SJSA1 (cell line): ENCODE data around the gene CPT1B. TPM values are rescaled to one million over a fixed set of nuclear protein-coding genes. Genes with fewer than 3 reads are reported as not detected.

Experiments
- DNase-seq, 2 experiments: peaks; one replicate each; pipeline ENCODE4 v3.0.0-alpha.2; 2015 to 2020; ENCODE audit warnings: low spot score in 2 of 2, low read depth in 1 of 2
- H3K27ac ChIP-seq: fragments of 250-450 bp; sonication (Bioruptor Pico); 2 replicates; pipeline ENCODE4 v1.5.1; 2020; ENCODE audit warnings: mild to moderate bottlenecking, moderate library complexity
- H3K27me3 ChIP-seq: fragments of 250-450 bp; sonication (Bioruptor Pico); replicated peaks from 2 replicates; pipeline ENCODE4 v1.5.1; 2020; ENCODE audit warnings: mild to moderate bottlenecking, moderate library complexity
- H3K36me3 ChIP-seq: fragments of 250-450 bp; sonication (Bioruptor Pico); 2 replicates; pipeline ENCODE4 v1.5.1; 2020; ENCODE audit warnings: mild to moderate bottlenecking
- H3K4me1 ChIP-seq: fragments of 250-450 bp; sonication (Bioruptor Pico); replicated peaks from 2 replicates; pipeline ENCODE4 v1.6.1; 2021; ENCODE audit warnings: mild to moderate bottlenecking
- H3K4me3 ChIP-seq: fragments of 250-450 bp; sonication (Bioruptor Pico); 2 replicates; pipeline ENCODE4 v1.5.1; 2020; ENCODE audit warnings: mild to moderate bottlenecking
- H3K9me3 ChIP-seq: fragments of 250-450 bp; sonication (Bioruptor Pico); replicated peaks from 2 replicates; pipeline ENCODE4 v1.5.1; 2020; ENCODE audit warnings: mild to moderate bottlenecking
- total RNA-seq: library from RNA; depleted of rRNA; stranded (reverse); fragments of >200 nt; shearing (Covaris generic); gene quantifications from 2 replicates; pipeline ENCODE4 v1.2.3, GENCODE V29; 2014

CPT1B gene
- total RNA-seq, 1 experiment from 2014 or later, result 1.7 TPM

DNA sequence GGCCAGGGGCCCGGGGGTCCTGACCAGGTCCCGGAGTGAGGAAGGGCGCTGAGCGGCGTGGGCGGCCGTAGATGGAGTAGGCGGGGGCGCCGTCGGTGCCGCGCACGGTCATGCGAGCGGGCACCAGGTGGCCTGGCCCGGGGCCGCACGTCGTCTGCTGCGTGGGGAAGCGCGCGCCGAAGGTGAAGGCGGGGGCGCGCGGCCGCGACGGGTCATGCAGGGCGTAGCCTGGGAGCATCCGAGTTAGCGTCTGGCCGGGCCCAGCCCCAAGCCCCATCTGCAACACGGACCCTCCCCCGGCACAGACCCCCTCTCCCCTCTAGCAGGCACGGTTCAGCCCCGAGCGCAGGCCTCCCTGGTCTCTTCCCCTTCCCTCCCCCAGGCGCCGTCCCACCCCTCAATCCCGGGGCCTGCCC, 46.7 kb downstream of the CPT1B start:
- Histone ChIP-seq H3K4me3 (peak overlapping the region; percentile 41), H3K36me3 (no peaks in the 10 kb centered on the region), H3K27ac (no peak overlapping the region), H3K4me1 (peaks cover 36% of the 10 kb centered on the region), H3K27me3 (peaks cover 30% of the 10 kb centered on the region), H3K9me3 (peaks cover 18% of the 10 kb centered on the region)
- DNase-seq, result no peak

- Histone ChIP-seq H3K27ac (no peak overlapping the region), H3K4me3 (peak overlapping the region; percentile 41), H3K9me3 (peaks cover 18% of the 10 kb centered on the region), H3K4me1 (peaks cover 42% of the 10 kb centered on the region), H3K36me3 (0 out of 2 replicates have a peak, but pooled peaks cover 2% of the 10 kb centered on the region), H3K27me3 (peaks cover 30% of the 10 kb centered on the region)
- peak; percentile 36 to 74 for DNase-seq
Measured at GRCh38 chr22:50530877-50531545, 47.2 kb downstream of the CPT1B start.

DNA sequence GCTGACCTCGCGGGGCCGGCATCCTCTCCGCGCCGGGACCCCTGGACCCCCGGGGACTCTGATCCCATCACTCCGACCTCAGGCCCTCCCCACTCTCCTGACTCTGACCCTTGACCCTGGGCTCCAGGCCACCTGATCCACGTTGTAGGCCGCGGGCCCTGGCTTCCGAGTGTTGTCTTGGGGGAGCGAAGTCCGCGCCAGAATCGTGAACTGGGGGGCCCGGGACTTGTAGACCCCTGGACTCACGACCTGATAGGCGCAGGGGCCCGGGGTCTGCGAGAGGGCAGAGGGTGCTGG, 47.7 kb downstream of the CPT1B start:
- no peak overlapping the region for H3K27ac ChIP-seq
- DNase-seq, result peak in 1 of 2 experiments; percentile 28
- H3K4me3 ChIP-seq, result peak overlapping the region; percentile 41
- peaks cover 42% of the 10 kb centered on the region for H3K4me1 ChIP-seq
- 0 out of 2 replicates have a peak, but pooled peaks cover 3% of the 10 kb centered on the region for H3K36me3 ChIP-seq
- H3K9me3 ChIP-seq, result peaks cover 18% of the 10 kb centered on the region
- peaks cover 30% of the 10 kb centered on the region for H3K27me3 ChIP-seq

- peaks cover 45% of the 10 kb centered on the region for H3K4me1 ChIP-seq
- H3K36me3 ChIP-seq, result peaks cover 6% of the 10 kb centered on the region; the same call in 1 of the 2 replicates
- peaks cover 30% of the 10 kb centered on the region for H3K27me3 ChIP-seq
- no peak within 1 kb of the TSS for H3K27ac ChIP-seq
- DNase-seq, result peak in 1 of 2 experiments; percentile 65
- H3K4me3 ChIP-seq, result peak within 1 kb of the TSS; percentile 41
- H3K9me3 ChIP-seq, result peaks cover 18% of the 10 kb centered on the region
Measured at GRCh38 chr22:50529897-50530579, 48.2 kb downstream of the CPT1B start, which contains the start of gene TYMP. Gene TYMP (minus strand): TSS chr22:50530012. CDS start chr22:50529709, 303 bp downstream.

DNA sequence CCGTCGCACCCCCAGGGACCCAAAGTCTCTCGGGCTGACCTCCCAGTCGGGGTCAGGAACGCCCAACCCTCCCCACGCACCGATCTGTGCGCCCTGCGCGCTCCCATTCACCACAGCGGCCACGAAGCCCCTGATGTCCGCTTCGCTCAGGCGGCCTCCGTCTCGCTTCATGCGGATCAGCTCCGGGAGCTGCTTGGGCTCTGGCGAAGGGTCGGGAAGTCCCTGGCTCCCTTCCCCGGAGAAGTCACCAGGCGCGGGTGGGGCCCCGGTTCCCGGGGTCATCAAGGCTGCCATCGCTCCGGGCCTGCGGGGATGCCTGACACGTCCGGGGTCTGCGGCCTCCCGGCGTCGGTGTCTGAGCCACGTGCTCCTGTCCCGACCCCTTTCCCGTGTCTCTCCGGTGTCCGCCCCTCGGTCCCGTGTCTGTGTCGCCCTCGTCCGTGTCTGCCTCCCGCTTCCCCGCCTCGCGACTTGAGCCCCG, 48.8 kb downstream of the CPT1B start:
- DNase-seq, result no peak
- Histone ChIP-seq H3K27ac (no peak overlapping the region), H3K4me1 (peaks cover 50% of the 10 kb centered on the region), H3K9me3 (peaks cover 18% of the 10 kb centered on the region), H3K4me3 (peak overlapping the region; percentile 41), H3K27me3 (peaks cover 30% of the 10 kb centered on the region), H3K36me3 (peaks cover 12% of the 10 kb centered on the region)

GRCh38 chr22:50528682-50529415, 49.4 kb downstream of the CPT1B start:
- no peak for DNase-seq
- Histone ChIP-seq H3K9me3 (peaks cover 18% of the 10 kb centered on the region), H3K4me3 (no peak overlapping the region), H3K27me3 (peaks cover 30% of the 10 kb centered on the region), H3K4me1 (peaks cover 54% of the 10 kb centered on the region), H3K36me3 (peaks cover 18% of the 10 kb centered on the region), H3K27ac (no peak overlapping the region)

GRCh38 chr22:50527921-50528681, 50.1 kb downstream of the CPT1B start:
- H3K27me3 ChIP-seq, result peaks cover 30% of the 10 kb centered on the region
- no peak overlapping the region for H3K4me3 ChIP-seq
- H3K4me1 ChIP-seq, result peaks cover 54% of the 10 kb centered on the region
- H3K27ac ChIP-seq, result no peak overlapping the region
- no peak for DNase-seq
- peaks cover 18% of the 10 kb centered on the region for H3K9me3 ChIP-seq
- H3K36me3 ChIP-seq, result peaks cover 25% of the 10 kb centered on the region

GRCh38 chr22:50526834-50527801, 51.1 kb downstream of the CPT1B start:
- Histone ChIP-seq H3K27me3 (peaks cover 26% of the 10 kb centered on the region), H3K4me3 (peak overlapping the region; percentile 53), H3K36me3 (peaks cover 34% of the 10 kb centered on the region), H3K9me3 (peaks cover 18% of the 10 kb centered on the region), H3K4me1 (peaks cover 52% of the 10 kb centered on the region), H3K27ac (peak overlapping the region; percentile 63; the same call in 1 of the 2 replicates)
- DNase-seq, result no peak

DNA sequence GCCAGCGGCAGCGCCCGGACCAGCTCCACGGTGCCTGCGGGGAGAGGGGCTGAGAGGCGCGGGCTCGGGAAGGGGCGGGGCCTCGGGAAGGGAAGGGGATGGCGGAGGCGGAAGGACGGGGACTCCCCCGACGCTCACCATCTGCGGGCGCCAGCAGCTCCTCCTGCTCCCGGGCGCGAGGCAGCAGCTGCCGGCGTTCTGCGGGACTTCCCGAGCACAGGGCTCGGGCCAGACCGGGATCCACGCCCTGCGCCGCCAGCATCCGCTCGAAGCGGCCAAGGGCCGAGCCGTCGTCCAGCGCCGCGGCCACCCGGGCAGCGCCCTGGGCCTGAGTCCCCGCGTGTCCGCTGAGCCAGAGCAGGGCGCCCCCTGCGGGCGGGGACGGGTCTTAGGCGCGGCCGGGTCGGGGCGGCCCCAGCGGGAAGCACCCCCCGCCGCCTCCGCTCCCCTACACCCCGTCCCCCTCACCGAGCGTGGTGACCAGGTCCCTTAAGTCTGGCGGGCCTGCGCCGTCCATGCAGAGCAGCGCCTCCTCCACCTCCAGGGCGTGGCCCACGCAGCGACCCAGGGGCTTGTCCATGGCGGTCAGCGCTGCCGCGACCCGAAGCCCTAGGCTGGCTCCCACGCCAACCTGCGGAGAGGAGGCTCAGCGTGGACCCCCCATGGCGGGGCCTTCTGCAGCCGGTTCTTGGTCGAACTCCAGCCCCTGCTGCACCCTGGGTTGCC, 52.0 kb downstream of the CPT1B start:
- peaks cover 18% of the 10 kb centered on the region for H3K9me3 ChIP-seq
- peak overlapping the region; percentile 53 for H3K4me3 ChIP-seq
- H3K27me3 ChIP-seq, result peaks cover 17% of the 10 kb centered on the region
- peaks cover 42% of the 10 kb centered on the region for H3K36me3 ChIP-seq
- H3K27ac ChIP-seq, result peak overlapping the region; percentile 63
- peak; percentile 88 to 90 for DNase-seq
- peaks cover 43% of the 10 kb centered on the region for H3K4me1 ChIP-seq

DNA sequence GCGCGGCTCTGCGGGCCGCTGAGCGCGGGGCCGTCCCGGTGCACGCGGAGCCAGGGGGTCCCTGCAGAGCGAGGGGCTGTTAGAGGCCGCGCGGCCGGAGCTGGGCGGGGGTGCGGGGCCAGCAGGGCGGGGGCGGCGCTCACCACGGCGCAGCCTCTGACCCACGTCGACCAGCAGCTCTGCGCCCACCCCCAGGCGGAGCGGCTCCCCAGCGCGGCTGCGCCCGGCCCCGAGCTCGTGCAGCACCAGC, 52.4 kb downstream of the CPT1B start:
- Histone ChIP-seq H3K4me3 (peak overlapping the region; percentile 53), H3K4me1 (peaks cover 39% of the 10 kb centered on the region), H3K9me3 (peaks cover 14% of the 10 kb centered on the region), H3K27me3 (peaks cover 12% of the 10 kb centered on the region), H3K27ac (peak overlapping the region; percentile 63), H3K36me3 (peaks cover 45% of the 10 kb centered on the region)
- no peak for DNase-seq

DNA sequence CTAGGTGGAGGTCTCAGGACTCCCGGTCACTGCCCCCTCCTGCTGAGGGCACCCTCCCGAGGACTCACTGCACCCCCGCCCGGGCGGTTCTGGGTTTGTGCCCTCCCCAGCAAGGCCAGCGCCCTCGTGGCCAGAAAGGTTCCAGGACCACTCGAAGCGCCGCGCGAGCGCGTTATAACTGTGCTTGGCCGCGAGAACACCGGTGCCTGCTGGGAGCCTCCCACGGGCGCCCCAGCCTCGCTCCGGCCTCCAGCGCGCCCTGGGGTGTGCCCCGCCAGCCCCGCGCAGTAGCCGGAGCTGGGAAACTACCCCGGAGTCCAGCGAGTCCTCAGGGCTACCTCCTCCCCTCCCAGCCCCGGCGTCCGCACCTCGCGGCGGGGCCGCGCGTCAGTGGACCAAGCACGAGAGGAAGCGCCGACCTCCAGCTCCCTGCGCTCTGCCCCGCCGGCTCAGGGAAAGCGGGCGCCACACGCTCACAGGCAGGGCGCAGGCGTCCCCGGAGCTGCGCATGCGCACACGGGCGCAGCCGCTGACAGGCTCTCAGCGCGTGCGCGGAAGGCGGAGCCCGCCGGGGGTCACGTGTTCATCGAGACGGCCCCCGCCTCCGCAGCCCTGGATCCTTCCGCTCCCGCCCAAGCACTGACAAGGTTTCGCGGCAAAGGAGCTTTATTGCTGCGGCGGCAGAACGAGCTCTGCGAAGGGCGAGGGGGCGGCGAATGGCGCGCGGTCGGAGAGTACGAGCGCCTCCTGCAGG, 52.9 kb downstream of the CPT1B start, which contains the start of gene SCO2:
Gene SCO2 (minus strand): TSS at position 495 of the 754 bp plus-strand sequence. CDS start 1,187 bp downstream, outside the sequence.
- peak; percentile 96 to 98 for DNase-seq
- peaks cover 11% of the 10 kb centered on the region for H3K9me3 ChIP-seq
- H3K4me3 ChIP-seq, result peak within 1 kb of the TSS; percentile 53

More for the DNA sequence above, 52.9 kb downstream of the CPT1B start, which contains the start of gene SCO2:
- peaks cover 7% of the 10 kb centered on the region for H3K27me3 ChIP-seq
- H3K27ac ChIP-seq, result peak within 1 kb of the TSS; percentile 63
- peaks cover 48% of the 10 kb centered on the region for H3K36me3 ChIP-seq
- H3K4me1 ChIP-seq, result peaks cover 34% of the 10 kb centered on the region
